ENCODE measurements around the gene NT5DC3.

NT5DC3 gene

DNA sequence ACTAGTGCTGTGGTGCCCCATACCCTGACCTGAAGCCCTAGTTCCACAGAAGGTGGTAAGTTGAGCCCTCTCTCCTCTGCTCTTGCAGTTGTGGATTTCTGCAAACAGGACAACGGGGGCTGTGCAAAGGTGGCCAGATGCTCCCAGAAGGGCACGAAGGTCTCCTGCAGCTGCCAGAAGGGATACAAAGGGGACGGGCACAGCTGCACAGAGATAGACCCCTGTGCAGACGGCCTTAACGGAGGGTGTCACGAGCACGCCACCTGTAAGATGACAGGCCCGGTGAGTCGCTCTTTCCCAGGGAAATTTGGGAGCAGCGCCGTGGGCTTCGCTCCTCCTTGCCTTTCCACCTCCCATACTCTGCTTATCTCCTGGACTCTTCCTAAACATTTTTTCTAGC lies 92.2 kb downstream of the NT5DC3 start:
- no peak for ATAC-seq
- no peak for TF ChIP-seq ISL1 (CRISPR knock-in tag; IDR thresholded peaks at IDR 0.05)
- no peak for TF ChIP-seq PPARA (CRISPR knock-in tag; IDR thresholded peaks at IDR 0.05; ENCODE audit: borderline replicate concordance)
- TF ChIP-seq GLIS3 (CRISPR knock-in tag; IDR thresholded peaks at IDR 0.05): no peak
- TF ChIP-seq, protein P1, sequence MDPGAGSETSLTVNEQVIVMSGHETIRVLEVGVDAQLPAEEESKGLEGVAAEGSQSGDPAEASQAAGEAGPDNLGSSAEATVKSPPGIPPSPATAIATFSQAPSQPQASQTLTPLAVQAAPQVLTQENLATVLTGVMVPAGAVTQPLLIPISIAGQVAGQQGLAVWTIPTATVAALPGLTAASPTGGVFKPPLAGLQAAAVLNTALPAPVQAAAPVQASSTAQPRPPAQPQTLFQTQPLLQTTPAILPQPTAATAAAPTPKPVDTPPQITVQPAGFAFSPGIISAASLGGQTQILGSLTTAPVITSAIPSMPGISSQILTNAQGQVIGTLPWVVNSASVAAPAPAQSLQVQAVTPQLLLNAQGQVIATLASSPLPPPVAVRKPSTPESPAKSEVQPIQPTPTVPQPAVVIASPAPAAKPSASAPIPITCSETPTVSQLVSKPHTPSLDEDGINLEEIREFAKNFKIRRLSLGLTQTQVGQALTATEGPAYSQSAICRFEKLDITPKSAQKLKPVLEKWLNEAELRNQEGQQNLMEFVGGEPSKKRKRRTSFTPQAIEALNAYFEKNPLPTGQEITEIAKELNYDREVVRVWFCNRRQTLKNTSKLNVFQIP (CRISPR knock-in tag; IDR thresholded peaks at IDR 0.05; ENCODE audit: borderline replicate concordance, low read depth): no peak
- no peak for TF ChIP-seq ZNF565 (CRISPR knock-in tag; conservative IDR thresholded peaks at IDR 0.05; ENCODE audit: low read depth)
- TF ChIP-seq, protein P2, sequence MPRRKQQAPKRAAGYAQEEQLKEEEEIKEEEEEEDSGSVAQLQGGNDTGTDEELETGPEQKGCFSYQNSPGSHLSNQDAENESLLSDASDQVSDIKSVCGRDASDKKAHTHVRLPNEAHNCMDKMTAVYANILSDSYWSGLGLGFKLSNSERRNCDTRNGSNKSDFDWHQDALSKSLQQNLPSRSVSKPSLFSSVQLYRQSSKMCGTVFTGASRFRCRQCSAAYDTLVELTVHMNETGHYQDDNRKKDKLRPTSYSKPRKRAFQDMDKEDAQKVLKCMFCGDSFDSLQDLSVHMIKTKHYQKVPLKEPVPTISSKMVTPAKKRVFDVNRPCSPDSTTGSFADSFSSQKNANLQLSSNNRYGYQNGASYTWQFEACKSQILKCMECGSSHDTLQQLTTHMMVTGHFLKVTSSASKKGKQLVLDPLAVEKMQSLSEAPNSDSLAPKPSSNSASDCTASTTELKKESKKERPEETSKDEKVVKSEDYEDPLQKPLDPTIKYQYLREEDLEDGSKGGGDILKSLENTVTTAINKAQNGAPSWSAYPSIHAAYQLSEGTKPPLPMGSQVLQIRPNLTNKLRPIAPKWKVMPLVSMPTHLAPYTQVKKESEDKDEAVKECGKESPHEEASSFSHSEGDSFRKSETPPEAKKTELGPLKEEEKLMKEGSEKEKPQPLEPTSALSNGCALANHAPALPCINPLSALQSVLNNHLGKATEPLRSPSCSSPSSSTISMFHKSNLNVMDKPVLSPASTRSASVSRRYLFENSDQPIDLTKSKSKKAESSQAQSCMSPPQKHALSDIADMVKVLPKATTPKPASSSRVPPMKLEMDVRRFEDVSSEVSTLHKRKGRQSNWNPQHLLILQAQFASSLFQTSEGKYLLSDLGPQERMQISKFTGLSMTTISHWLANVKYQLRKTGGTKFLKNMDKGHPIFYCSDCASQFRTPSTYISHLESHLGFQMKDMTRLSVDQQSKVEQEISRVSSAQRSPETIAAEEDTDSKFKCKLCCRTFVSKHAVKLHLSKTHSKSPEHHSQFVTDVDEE (CRISPR knock-in tag; IDR thresholded peaks at IDR 0.05): no peak
- no peak for TF ChIP-seq OSR1 (CRISPR knock-in tag; IDR thresholded peaks at IDR 0.05)
- TF ChIP-seq ESRRG (CRISPR knock-in tag; IDR thresholded peaks at IDR 0.05): no peak
- TF ChIP-seq, protein P3, sequence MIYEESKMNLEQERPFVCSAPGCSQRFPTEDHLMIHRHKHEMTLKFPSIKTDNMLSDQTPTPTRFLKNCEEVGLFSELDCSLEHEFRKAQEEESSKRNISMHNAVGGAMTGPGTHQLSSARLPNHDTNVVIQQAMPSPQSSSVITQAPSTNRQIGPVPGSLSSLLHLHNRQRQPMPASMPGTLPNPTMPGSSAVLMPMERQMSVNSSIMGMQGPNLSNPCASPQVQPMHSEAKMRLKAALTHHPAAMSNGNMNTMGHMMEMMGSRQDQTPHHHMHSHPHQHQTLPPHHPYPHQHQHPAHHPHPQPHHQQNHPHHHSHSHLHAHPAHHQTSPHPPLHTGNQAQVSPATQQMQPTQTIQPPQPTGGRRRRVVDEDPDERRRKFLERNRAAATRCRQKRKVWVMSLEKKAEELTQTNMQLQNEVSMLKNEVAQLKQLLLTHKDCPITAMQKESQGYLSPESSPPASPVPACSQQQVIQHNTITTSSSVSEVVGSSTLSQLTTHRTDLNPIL (CRISPR knock-in tag; IDR thresholded peaks at IDR 0.05; ENCODE audit: low read depth): no peak
- TF ChIP-seq ZFP3 (CRISPR knock-in tag; IDR thresholded peaks at IDR 0.05): no peak
- TF ChIP-seq TOX (CRISPR knock-in tag; IDR thresholded peaks at IDR 0.05; ENCODE audit: borderline replicate concordance): no peak
- no peak for TF ChIP-seq TCF4 (CRISPR knock-in tag; IDR thresholded peaks at IDR 0.05; ENCODE audit: borderline replicate concordance)
- no peak for TF ChIP-seq ZFP30 (CRISPR knock-in tag; IDR thresholded peaks at IDR 0.05)
- TF ChIP-seq, protein P4, sequence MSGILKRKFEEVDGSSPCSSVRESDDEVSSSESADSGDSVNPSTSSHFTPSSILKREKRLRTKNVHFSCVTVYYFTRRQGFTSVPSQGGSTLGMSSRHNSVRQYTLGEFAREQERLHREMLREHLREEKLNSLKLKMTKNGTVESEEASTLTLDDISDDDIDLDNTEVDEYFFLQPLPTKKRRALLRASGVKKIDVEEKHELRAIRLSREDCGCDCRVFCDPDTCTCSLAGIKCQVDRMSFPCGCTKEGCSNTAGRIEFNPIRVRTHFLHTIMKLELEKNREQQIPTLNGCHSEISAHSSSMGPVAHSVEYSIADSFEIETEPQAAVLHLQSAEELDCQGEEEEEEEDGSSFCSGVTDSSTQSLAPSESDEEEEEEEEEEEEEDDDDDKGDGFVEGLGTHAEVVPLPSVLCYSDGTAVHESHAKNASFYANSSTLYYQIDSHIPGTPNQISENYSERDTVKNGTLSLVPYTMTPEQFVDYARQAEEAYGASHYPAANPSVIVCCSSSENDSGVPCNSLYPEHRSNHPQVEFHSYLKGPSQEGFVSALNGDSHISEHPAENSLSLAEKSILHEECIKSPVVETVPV (CRISPR knock-in tag; IDR thresholded peaks at IDR 0.05): no peak
- no peak for TF ChIP-seq ZC3H10 (CRISPR knock-in tag; IDR thresholded peaks at IDR 0.05)
- TF ChIP-seq SNAI2 (CRISPR knock-in tag; IDR thresholded peaks at IDR 0.05): no peak

DNA sequence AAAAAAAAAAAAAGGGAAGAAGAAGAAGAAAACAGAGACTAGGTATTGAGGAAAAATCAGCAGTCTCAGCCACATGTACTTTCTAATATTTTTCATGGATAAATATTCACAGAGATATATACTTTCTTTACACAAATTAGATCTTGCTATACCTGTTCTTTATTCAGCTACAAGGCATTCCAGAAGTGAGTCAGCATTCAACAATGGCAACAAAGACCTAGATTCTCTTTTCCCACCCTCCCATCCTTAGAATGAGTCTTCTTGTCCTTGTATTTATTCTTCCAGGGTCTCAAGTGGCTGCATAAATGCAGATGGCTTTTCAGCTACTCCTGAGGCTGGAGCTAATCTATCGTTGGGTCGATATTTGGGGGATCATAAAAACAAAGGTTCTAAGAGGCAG lies 93.0 kb downstream of the NT5DC3 start:
- no peak for ATAC-seq
- no peak for TF ChIP-seq ESRRG (CRISPR knock-in tag; IDR thresholded peaks at IDR 0.05)

DNA sequence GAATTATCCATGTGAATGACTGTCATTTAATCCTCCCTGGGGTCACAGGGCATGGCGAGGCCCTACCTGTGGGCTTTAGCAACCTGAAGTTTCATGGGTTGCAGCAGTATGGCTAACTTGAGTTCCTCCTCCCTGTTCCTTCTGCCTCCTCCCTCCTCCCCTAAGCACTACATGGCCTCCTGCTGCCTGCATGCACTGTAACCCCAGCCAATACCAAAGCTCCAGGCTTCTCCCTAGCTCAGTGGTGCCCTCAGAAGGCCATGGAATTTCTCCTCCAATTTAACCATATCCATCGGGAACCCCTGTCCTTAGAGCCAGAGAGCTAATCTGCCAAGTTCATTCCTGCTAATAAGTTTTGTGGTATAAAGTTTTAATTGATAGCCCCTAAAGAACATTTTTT lies 95.1 kb downstream of the NT5DC3 start:
- no peak for ATAC-seq
- no peak for TF ChIP-seq ZNF8 (CRISPR knock-in tag; IDR thresholded peaks at IDR 0.05)
- no peak for TF ChIP-seq TOX (CRISPR knock-in tag; IDR thresholded peaks at IDR 0.05; ENCODE audit: borderline replicate concordance)
- TF ChIP-seq ZFP3 (CRISPR knock-in tag; IDR thresholded peaks at IDR 0.05): no peak
- TF ChIP-seq RARB (CRISPR knock-in tag; IDR thresholded peaks at IDR 0.05): no peak
- no peak for TF ChIP-seq TCF4 (CRISPR knock-in tag; IDR thresholded peaks at IDR 0.05; ENCODE audit: borderline replicate concordance)
- TF ChIP-seq, protein P4 (CRISPR knock-in tag; IDR thresholded peaks at IDR 0.05): no peak
- no peak for TF ChIP-seq CSDC2 (CRISPR knock-in tag; IDR thresholded peaks at IDR 0.05)
- no peak for TF ChIP-seq ZFP30 (CRISPR knock-in tag; IDR thresholded peaks at IDR 0.05)
- TF ChIP-seq ZC3H10 (CRISPR knock-in tag; IDR thresholded peaks at IDR 0.05): no peak
- TF ChIP-seq, protein P5, sequence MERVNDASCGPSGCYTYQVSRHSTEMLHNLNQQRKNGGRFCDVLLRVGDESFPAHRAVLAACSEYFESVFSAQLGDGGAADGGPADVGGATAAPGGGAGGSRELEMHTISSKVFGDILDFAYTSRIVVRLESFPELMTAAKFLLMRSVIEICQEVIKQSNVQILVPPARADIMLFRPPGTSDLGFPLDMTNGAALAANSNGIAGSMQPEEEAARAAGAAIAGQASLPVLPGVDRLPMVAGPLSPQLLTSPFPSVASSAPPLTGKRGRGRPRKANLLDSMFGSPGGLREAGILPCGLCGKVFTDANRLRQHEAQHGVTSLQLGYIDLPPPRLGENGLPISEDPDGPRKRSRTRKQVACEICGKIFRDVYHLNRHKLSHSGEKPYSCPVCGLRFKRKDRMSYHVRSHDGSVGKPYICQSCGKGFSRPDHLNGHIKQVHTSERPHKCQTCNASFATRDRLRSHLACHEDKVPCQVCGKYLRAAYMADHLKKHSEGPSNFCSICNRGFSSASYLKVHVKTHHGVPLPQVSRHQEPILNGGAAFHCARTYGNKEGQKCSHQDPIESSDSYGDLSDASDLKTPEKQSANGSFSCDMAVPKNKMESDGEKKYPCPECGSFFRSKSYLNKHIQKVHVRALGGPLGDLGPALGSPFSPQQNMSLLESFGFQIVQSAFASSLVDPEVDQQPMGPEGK (CRISPR knock-in tag; IDR thresholded peaks at IDR 0.05; ENCODE audit: borderline replicate concordance): no peak
- TF ChIP-seq, protein P1 (CRISPR knock-in tag; IDR thresholded peaks at IDR 0.05; ENCODE audit: borderline replicate concordance, low read depth): no peak
- TF ChIP-seq BACH2 (CRISPR knock-in tag; IDR thresholded peaks at IDR 0.05; ENCODE audit: borderline replicate concordance): no peak
- no peak for TF ChIP-seq ESRRG (CRISPR knock-in tag; IDR thresholded peaks at IDR 0.05)
- no peak for TF ChIP-seq GLIS3 (CRISPR knock-in tag; IDR thresholded peaks at IDR 0.05)
- TF ChIP-seq SNAI2 (CRISPR knock-in tag; IDR thresholded peaks at IDR 0.05): no peak
- no peak for TF ChIP-seq PPARA (CRISPR knock-in tag; IDR thresholded peaks at IDR 0.05; ENCODE audit: borderline replicate concordance)

All from SK-N-SH treated with all-trans-retinoic acid at 6 μM for 48 hours (cell line).